Prostate gland (tissue), 2 donors: ENCODE data around the gene SLA2. TPM values are rescaled to one million over a fixed set of nuclear protein-coding genes. Genes with fewer than 3 reads are reported as not detected.

ENCODE experiments used
- DNase-seq: peaks from one replicate; pipeline ENCODE4 v3.0.0-alpha.2; 2019; ENCODE audit warnings: low spot score
- H3K27ac ChIP-seq, 2 donors: fragments of 200-600 bp; sonication (generic); 2 replicates each; pipeline ENCODE4 v1.5.1; 2017 to 2019
- H3K27me3 ChIP-seq: fragments of 200-600 bp; sonication (generic); replicated peaks from 2 replicates; pipeline ENCODE4 v1.5.1; 2019; ENCODE audit not compliant: insufficient read depth
- H3K36me3 ChIP-seq, 2 donors: fragments of 200-600 bp; sonication (generic); 1 replicate in 1 of 2; 2 replicates in 1 of 2; pipeline versions ENCODE4 v1.5.1 to v1.8.1; 2017 to 2019
- H3K4me1 ChIP-seq: fragments of 200-600 bp; sonication (generic); replicated peaks from 2 replicates; pipeline ENCODE4 v1.5.1; 2019
- H3K4me3 ChIP-seq, 2 donors: fragments of 200-600 bp; sonication (generic); 2 replicates each; pipeline ENCODE4 v1.5.1; 2017 to 2019
- H3K9me3 ChIP-seq: fragments of 200-600 bp; sonication (generic); 2 replicates; pipeline ENCODE4 v1.5.1; 2017
- POLR2A ChIP-seq: fragments of 450-650 bp; IDR thresholded peaks from one replicate; pipeline ENCODE4 v1.6.1; 2016; ENCODE audit warnings: antibody characterized with exemption, mild to moderate bottlenecking
- POLR2AphosphoS5 ChIP-seq: sonication (generic); formaldehyde crosslinking; IDR thresholded peaks from one replicate; pipeline ENCODE4 v1.6.1; 2017; ENCODE audit warnings: antibody characterized with exemption
- WGBS: methylation state at CpG from one replicate; pipeline ENCODE4 v1.1.5; 2018; 5-methylcytosine and 5-hydroxymethylcytosine counted together
- intact Hi-C: fragments of 100-400 bp; cut with DNase I; formaldehyde crosslinking; loops from one replicate; pipeline ENCODE4 v1.14.2; 2022
- total RNA-seq, 2 donors: library from RNA; depleted of rRNA; stranded (reverse); fragments of >200 nt; gene quantifications; one replicate each; pipeline ENCODE4 v1.1.0, GENCODE V29; 2016
- TF ChIP-seq, protein P1 (sequence below), 4 experiments: fragments of 200-600 bp in 2 of 4; fragments of 450-650 bp in 2 of 4; sonication (generic) in 2 of 4; IDR thresholded peaks; 1 replicate in 3 of 4; 2 replicates in 1 of 4; pipeline ENCODE4 v1.5.1; 2016 to 2019; ENCODE audit warnings: antibody characterized with exemption in 4 of 4, mild to moderate bottlenecking in 2 of 4, moderate library complexity in 2 of 4

The SLA2 gene
- total RNA-seq, 2 donors from 2014 or later = 0.28 to 0.73 TPM

DNA sequence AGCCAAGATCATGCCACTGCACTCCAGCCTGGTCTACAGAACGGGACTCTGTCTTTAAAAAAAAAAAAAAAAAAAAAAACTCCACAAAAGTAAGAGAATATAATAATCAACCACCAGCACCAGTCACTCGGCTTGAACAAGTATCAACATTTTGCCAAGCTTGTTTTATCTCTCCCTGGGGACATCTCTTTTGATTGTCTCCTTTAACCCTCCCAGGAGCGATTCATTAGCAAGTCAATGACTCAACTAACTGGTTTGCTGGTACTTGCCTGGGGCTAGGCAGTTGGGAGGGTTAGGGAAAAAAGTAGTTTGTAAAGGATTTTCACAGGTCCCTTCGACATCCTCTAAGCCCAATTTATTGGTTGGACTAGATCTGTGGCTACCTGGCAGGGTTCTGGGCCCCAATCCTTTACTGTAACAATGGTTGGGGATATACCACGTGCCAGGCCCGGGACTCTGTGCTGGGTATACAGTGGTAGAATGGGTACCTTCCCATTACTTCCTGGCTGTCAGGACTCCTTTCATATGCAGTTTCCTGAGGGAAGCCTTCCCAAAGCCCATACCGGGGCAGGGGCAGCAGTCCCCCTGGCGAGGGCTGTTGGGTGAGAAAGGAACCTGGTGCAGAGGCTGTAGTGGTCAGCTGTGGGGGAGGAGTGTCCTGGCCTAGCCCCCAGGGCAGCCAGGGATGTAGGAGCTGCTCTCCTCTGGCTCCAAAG is 60.4 kb downstream of the SLA2 start:
- Histone ChIP-seq H3K9me3 (no peaks in the 10 kb centered on the region), H3K27me3 (no peaks in the 10 kb centered on the region), H3K36me3 (no peaks in the 10 kb centered on the region), H3K27ac (no peak overlapping the region), H3K4me1 (no peaks in the 10 kb centered on the region), H3K4me3 (no peak overlapping the region)
- intact Hi-C loops = no loop called here
- 47% methylated on average over 8 of the region's 8 CpGs for WGBS
- no peak for DNase-seq
- TF ChIP-seq POLR2A (no peak), POLR2AphosphoS5 (no peak)
- TF ChIP-seq, protein P1, sequence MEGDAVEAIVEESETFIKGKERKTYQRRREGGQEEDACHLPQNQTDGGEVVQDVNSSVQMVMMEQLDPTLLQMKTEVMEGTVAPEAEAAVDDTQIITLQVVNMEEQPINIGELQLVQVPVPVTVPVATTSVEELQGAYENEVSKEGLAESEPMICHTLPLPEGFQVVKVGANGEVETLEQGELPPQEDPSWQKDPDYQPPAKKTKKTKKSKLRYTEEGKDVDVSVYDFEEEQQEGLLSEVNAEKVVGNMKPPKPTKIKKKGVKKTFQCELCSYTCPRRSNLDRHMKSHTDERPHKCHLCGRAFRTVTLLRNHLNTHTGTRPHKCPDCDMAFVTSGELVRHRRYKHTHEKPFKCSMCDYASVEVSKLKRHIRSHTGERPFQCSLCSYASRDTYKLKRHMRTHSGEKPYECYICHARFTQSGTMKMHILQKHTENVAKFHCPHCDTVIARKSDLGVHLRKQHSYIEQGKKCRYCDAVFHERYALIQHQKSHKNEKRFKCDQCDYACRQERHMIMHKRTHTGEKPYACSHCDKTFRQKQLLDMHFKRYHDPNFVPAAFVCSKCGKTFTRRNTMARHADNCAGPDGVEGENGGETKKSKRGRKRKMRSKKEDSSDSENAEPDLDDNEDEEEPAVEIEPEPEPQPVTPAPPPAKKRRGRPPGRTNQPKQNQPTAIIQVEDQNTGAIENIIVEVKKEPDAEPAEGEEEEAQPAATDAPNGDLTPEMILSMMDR (IDR thresholded peaks at IDR 0.05) = no peak

GRCh38 chr20:36584018-36584481 is 61.9 kb downstream of the SLA2 start:
- WGBS = 75% methylated on average over 2 of the region's 2 CpGs

GRCh38 chr20:36582821-36583220 is 63.2 kb downstream of the SLA2 start:
- Histone ChIP-seq H3K4me3 (no peak overlapping the region), H3K36me3 (no peaks in the 10 kb centered on the region), H3K27ac (no peak overlapping the region), H3K9me3 (no peaks in the 10 kb centered on the region), H3K27me3 (no peaks in the 10 kb centered on the region), H3K4me1 (no peaks in the 10 kb centered on the region)
- intact Hi-C loops = no loop called here
- no peak for DNase-seq
- 92% methylated on average over 4 of the region's 4 CpGs for WGBS
- no peak for TF ChIP-seq POLR2A
- no peak for TF ChIP-seq POLR2AphosphoS5
- TF ChIP-seq, protein P1 (IDR thresholded peaks at IDR 0.05) = no peak

More at GRCh38 chr20:36584018-36584481, 61.9 kb downstream of the SLA2 start:
- no peaks in the 10 kb centered on the region for H3K36me3 ChIP-seq
- no peak for DNase-seq
- H3K4me3 ChIP-seq = no peak overlapping the region
- no peak overlapping the region for H3K27ac ChIP-seq
- no peaks in the 10 kb centered on the region for H3K27me3 ChIP-seq
- no peaks in the 10 kb centered on the region for H3K4me1 ChIP-seq
- intact Hi-C loops = no loop called here
- TF ChIP-seq POLR2AphosphoS5 = no peak
- TF ChIP-seq, protein P1 (IDR thresholded peaks at IDR 0.05) = no peak
- no peak for TF ChIP-seq POLR2A
- no peaks in the 10 kb centered on the region for H3K9me3 ChIP-seq

DNA sequence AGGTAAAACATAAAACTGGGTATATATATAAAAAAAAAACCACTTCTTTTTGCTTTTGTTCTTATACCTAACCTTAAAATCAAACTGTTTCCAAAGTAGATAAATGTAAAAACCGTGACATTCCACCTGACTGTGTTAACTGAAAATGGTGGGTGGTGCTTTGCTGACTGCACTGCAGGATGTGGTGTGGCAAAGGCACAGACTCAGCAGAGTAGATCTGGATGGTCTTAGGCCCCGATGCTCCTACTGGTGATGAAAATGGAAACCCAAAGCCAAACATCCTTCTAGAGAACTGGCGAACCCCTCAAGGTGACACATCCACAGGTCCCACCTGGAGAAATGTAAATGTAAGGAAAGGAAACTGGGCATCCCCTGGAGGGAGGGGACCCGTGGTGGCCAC is 63.7 kb downstream of the SLA2 start:
- no peaks in the 10 kb centered on the region for H3K27me3 ChIP-seq
- no peak overlapping the region for H3K4me3 ChIP-seq
- no peak for TF ChIP-seq POLR2AphosphoS5
- TF ChIP-seq, protein P1 (IDR thresholded peaks at IDR 0.05) = no peak
- TF ChIP-seq POLR2A = no peak
- 88% methylated on average over 4 of the region's 4 CpGs for WGBS
- intact Hi-C loops = no loop called here
- no peak overlapping the region for H3K27ac ChIP-seq
- DNase-seq = no peak
- H3K36me3 ChIP-seq = no peaks in the 10 kb centered on the region
- no peaks in the 10 kb centered on the region for H3K4me1 ChIP-seq
- H3K9me3 ChIP-seq = no peaks in the 10 kb centered on the region

GRCh38 chr20:36579996-36580545 is 65.9 kb downstream of the SLA2 start:
- Histone ChIP-seq H3K27ac (no peak overlapping the region), H3K27me3 (no peaks in the 10 kb centered on the region), H3K4me1 (peaks cover 2% of the 10 kb centered on the region), H3K9me3 (no peaks in the 10 kb centered on the region), H3K36me3 (no peaks in the 10 kb centered on the region), H3K4me3 (no peak overlapping the region)
- 51% methylated on average over 2 of the region's 2 CpGs for WGBS
- TF ChIP-seq, protein P1 (IDR thresholded peaks at IDR 0.05) = no peak
- TF ChIP-seq POLR2AphosphoS5 (no peak), POLR2A (no peak)
- intact Hi-C loops = loop anchor here (10.0 kb wide), 1 partner anchor 285 kb away; a partner anchor contains a TSS
- no peak for DNase-seq
